ENCODE results near the gene LCN9. TPM values are rescaled to one million over a fixed set of nuclear protein-coding genes. Genes with fewer than 3 reads are reported as not detected.

The LCN9 gene
- total RNA-seq, 1 donor from 2014 or later: not detected

- H3K36me3 Mint-ChIP-seq (ENCODE audit: unreplicated experiment): no peaks in the 10 kb centered on the region
- H3K4me3 Mint-ChIP-seq (ENCODE audit: unreplicated experiment): no peak overlapping the region
- no peak for DNase-seq
- H3K9me3 Mint-ChIP-seq (ENCODE audit: unreplicated experiment): no peaks in the 10 kb centered on the region
- no peak for TF ChIP-seq CTCF (IDR thresholded peaks at IDR 0.05; ENCODE audit: partially characterized antibody, unreplicated experiment)
- H3K27ac Mint-ChIP-seq (ENCODE audit: unreplicated experiment): no peak overlapping the region
- H3K27me3 Mint-ChIP-seq (ENCODE audit: unreplicated experiment): peaks cover 5% of the 10 kb centered on the region
- H3K4me1 Mint-ChIP-seq (ENCODE audit: low read depth, unreplicated experiment): no peaks in the 10 kb centered on the region
These were observed 37.4 kb downstream of the LCN9 start for GRCh38 chr9:135700525-135700924.

- H3K9me3 Mint-ChIP-seq (ENCODE audit: unreplicated experiment): no peaks in the 10 kb centered on the region
- DNase-seq: no peak
- no peak overlapping the region for H3K4me3 Mint-ChIP-seq (ENCODE audit: unreplicated experiment)
- H3K27ac Mint-ChIP-seq (ENCODE audit: unreplicated experiment): no peak overlapping the region
- H3K36me3 Mint-ChIP-seq (ENCODE audit: unreplicated experiment): no peaks in the 10 kb centered on the region
- TF ChIP-seq CTCF (IDR thresholded peaks at IDR 0.05; ENCODE audit: partially characterized antibody, unreplicated experiment): no peak
- no peaks in the 10 kb centered on the region for H3K4me1 Mint-ChIP-seq (ENCODE audit: low read depth, unreplicated experiment)
- peaks cover 5% of the 10 kb centered on the region for H3K27me3 Mint-ChIP-seq (ENCODE audit: unreplicated experiment)
These were observed 38.2 kb downstream of the LCN9 start for GRCh38 chr9:135701067-135701958.

GRCh38 chr9:135701959-135702721 is 39.0 kb downstream of the LCN9 start, which contains the start of gene KCNT1:
TSS of gene KCNT1 (plus strand) at chr9:135702185. CDS start at chr9:135702259, 74 bp downstream.
- no peaks in the 10 kb centered on the region for H3K36me3 Mint-ChIP-seq (ENCODE audit: unreplicated experiment)
- no peaks in the 10 kb centered on the region for H3K4me1 Mint-ChIP-seq (ENCODE audit: low read depth, unreplicated experiment)
- H3K27ac Mint-ChIP-seq (ENCODE audit: unreplicated experiment): no peak within 1 kb of the TSS
- no peak within 1 kb of the TSS for H3K4me3 Mint-ChIP-seq (ENCODE audit: unreplicated experiment)
- no peaks in the 10 kb centered on the region for H3K9me3 Mint-ChIP-seq (ENCODE audit: unreplicated experiment)
- DNase-seq: peak; percentile 82
- TF ChIP-seq CTCF (IDR thresholded peaks at IDR 0.05; ENCODE audit: partially characterized antibody, unreplicated experiment): peak; percentile 100
- peaks cover 3% of the 10 kb centered on the region for H3K27me3 Mint-ChIP-seq (ENCODE audit: unreplicated experiment)

GRCh38 chr9:135703726-135704125 is 40.6 kb downstream of the LCN9 start:
- no peak for DNase-seq
- TF ChIP-seq CTCF (IDR thresholded peaks at IDR 0.05; ENCODE audit: partially characterized antibody, unreplicated experiment): no peak
- H3K36me3 Mint-ChIP-seq (ENCODE audit: unreplicated experiment): no peaks in the 10 kb centered on the region
- H3K9me3 Mint-ChIP-seq (ENCODE audit: unreplicated experiment): no peaks in the 10 kb centered on the region
- no peak overlapping the region for H3K27ac Mint-ChIP-seq (ENCODE audit: unreplicated experiment)
- H3K4me3 Mint-ChIP-seq (ENCODE audit: unreplicated experiment): no peak overlapping the region
- peaks cover 3% of the 10 kb centered on the region for H3K27me3 Mint-ChIP-seq (ENCODE audit: unreplicated experiment)
- H3K4me1 Mint-ChIP-seq (ENCODE audit: low read depth, unreplicated experiment): no peaks in the 10 kb centered on the region

All from glutamatergic neuron (in vitro differentiated cells).